ENCODE results near the gene PRAMEF17. TPM values are rescaled to one million over a fixed set of nuclear protein-coding genes. Genes with fewer than 3 reads are reported as not detected.
"Not testable (repeated sequence)": the region's sequence is repeated elsewhere in the genome, so short reads cannot be mapped to it uniquely, and the experiment has no call there.

Gene PRAMEF17
- total and polyA plus RNA-seq, 10 of the 15 experiments (the other 5 are each of a cell fraction or from before 2014, with no cell fraction given), result not detected

GRCh38 chr1:13380380-13380779 is 9.1 kb upstream of the PRAMEF17 start:
- in situ Hi-C loops (cut with MboI); H3K36me3 ChIP-seq (ENCODE audit: control insufficient read depth in 2 of 2, insufficient read depth in 2 of 2, low read length in 1 of 2); DNase-seq (ENCODE audit: low read depth, low spot score); H3K27ac ChIP-seq (ENCODE audit: control insufficient read depth, insufficient read depth); H3K4me1 ChIP-seq (ENCODE audit: control insufficient read depth, insufficient read depth, low read length); BruUV-seq (replicated peaks); H2AFZ ChIP-seq (ENCODE audit: control insufficient read depth, low read depth, low read length); H3K79me2 ChIP-seq (ENCODE audit: control insufficient read depth, insufficient read depth, low read length); RAD21 ChIA-PET (ENCODE audit: unreplicated experiment); H3K9me3 ChIP-seq (replicated peaks; ENCODE audit: control insufficient read depth, insufficient read depth, low read length); ATAC-seq; intact Hi-C loops (cut with micrococcal nuclease; ENCODE audit: unreplicated experiment); H3K4me3 ChIP-seq; H3K4me2 ChIP-seq (ENCODE audit: control insufficient read depth, insufficient read depth); CTCF ChIA-PET; SMC1A ChIA-PET (ENCODE audit: uncharacterized antibody, unreplicated experiment); H3K27me3 ChIP-seq (replicated peaks in 1 of 2; ENCODE audit: control insufficient read depth in 2 of 2, insufficient read depth in 2 of 2, low read length in 1 of 2); POLR2A ChIA-PET; FAIRE-seq; H3K9ac ChIP-seq (ENCODE audit: control insufficient read depth, insufficient read depth, low read length); H4K20me1 ChIP-seq (ENCODE audit: control insufficient read depth, insufficient read depth): not testable (repeated sequence)
- WGBS (ENCODE audit: insufficient coverage, insufficient replicate concordance, low lambda C conversion rate, missing lambda C conversion rate), result 36% methylated on average over 3 of the region's 3 CpGs

GRCh38 chr1:13393004-13393403 is 3.6 kb downstream of the PRAMEF17 start:
- H4K20me1 ChIP-seq (ENCODE audit: control insufficient read depth, insufficient read depth); H3K27ac ChIP-seq (ENCODE audit: control insufficient read depth, insufficient read depth); H3K4me2 ChIP-seq (ENCODE audit: control insufficient read depth, insufficient read depth); CTCF ChIA-PET; BruUV-seq (replicated peaks); POLR2A ChIA-PET; H2AFZ ChIP-seq (ENCODE audit: control insufficient read depth, low read depth, low read length); intact Hi-C loops (cut with micrococcal nuclease; ENCODE audit: unreplicated experiment); H3K27me3 ChIP-seq (replicated peaks in 1 of 2; ENCODE audit: control insufficient read depth in 2 of 2, insufficient read depth in 2 of 2, low read length in 1 of 2); DNase-seq (ENCODE audit: low read depth, low spot score); H3K36me3 ChIP-seq (ENCODE audit: control insufficient read depth in 2 of 2, insufficient read depth in 2 of 2, low read length in 1 of 2); H3K4me3 ChIP-seq; RAD21 ChIA-PET (ENCODE audit: unreplicated experiment); H3K9ac ChIP-seq (ENCODE audit: control insufficient read depth, insufficient read depth, low read length); FAIRE-seq; SMC1A ChIA-PET (ENCODE audit: uncharacterized antibody, unreplicated experiment); H3K9me3 ChIP-seq (replicated peaks; ENCODE audit: control insufficient read depth, insufficient read depth, low read length); H3K79me2 ChIP-seq (ENCODE audit: control insufficient read depth, insufficient read depth, low read length); H3K4me1 ChIP-seq (ENCODE audit: control insufficient read depth, insufficient read depth, low read length); in situ Hi-C loops (cut with MboI); ATAC-seq: not testable (repeated sequence)
- WGBS (ENCODE audit: insufficient coverage, insufficient replicate concordance, low lambda C conversion rate, missing lambda C conversion rate), result 19% methylated on average over 7 of the region's 7 CpGs

DNA sequence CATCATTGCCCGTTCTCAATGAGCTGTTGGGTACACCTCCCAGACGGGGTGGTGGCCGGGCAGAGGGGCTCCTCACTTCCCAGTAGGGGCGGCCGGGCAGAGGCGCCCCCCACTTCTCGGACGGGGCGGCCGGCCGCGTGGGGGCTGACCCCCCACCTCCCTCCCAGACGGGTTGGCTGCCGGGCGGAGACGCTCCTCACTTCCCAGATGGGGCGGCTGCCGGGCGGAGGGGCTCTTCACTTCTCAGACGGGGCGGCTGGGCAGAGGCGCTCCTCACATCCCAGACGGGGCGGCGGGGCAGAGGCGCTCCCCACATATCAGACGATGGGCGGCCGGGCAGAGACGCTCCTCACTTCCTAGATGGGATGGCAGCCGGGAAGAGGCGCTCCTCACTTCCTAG is 5.3 kb downstream of the PRAMEF17 start:
- intact Hi-C loops (cut with micrococcal nuclease; ENCODE audit: unreplicated experiment); in situ Hi-C loops (cut with MboI); POLR2A ChIA-PET; H2AFZ ChIP-seq (ENCODE audit: control insufficient read depth, low read depth, low read length); H3K36me3 ChIP-seq (ENCODE audit: control insufficient read depth in 2 of 2, insufficient read depth in 2 of 2, low read length in 1 of 2); ATAC-seq; RAD21 ChIA-PET (ENCODE audit: unreplicated experiment); SMC1A ChIA-PET (ENCODE audit: uncharacterized antibody, unreplicated experiment); DNase-seq (ENCODE audit: low read depth, low spot score); BruUV-seq (replicated peaks); CTCF ChIA-PET; H3K4me1 ChIP-seq (ENCODE audit: control insufficient read depth, insufficient read depth, low read length); H3K4me3 ChIP-seq; H3K9me3 ChIP-seq (replicated peaks; ENCODE audit: control insufficient read depth, insufficient read depth, low read length); H3K79me2 ChIP-seq (ENCODE audit: control insufficient read depth, insufficient read depth, low read length); H3K9ac ChIP-seq (ENCODE audit: control insufficient read depth, insufficient read depth, low read length); H3K4me2 ChIP-seq (ENCODE audit: control insufficient read depth, insufficient read depth); H3K27ac ChIP-seq (ENCODE audit: control insufficient read depth, insufficient read depth); H3K27me3 ChIP-seq (replicated peaks in 1 of 2; ENCODE audit: control insufficient read depth in 2 of 2, insufficient read depth in 2 of 2, low read length in 1 of 2); H4K20me1 ChIP-seq (ENCODE audit: control insufficient read depth, insufficient read depth); FAIRE-seq: not testable (repeated sequence)
- WGBS (ENCODE audit: insufficient coverage, insufficient replicate concordance, low lambda C conversion rate, missing lambda C conversion rate), result 78% methylated on average over 30 of the region's 32 CpGs

- FAIRE-seq; RAD21 ChIA-PET (ENCODE audit: unreplicated experiment); H3K4me2 ChIP-seq (ENCODE audit: control insufficient read depth, insufficient read depth); H3K9me3 ChIP-seq (replicated peaks; ENCODE audit: control insufficient read depth, insufficient read depth, low read length); SMC1A ChIA-PET (ENCODE audit: uncharacterized antibody, unreplicated experiment); H3K4me1 ChIP-seq (ENCODE audit: control insufficient read depth, insufficient read depth, low read length); in situ Hi-C loops (cut with MboI); H2AFZ ChIP-seq (ENCODE audit: control insufficient read depth, low read depth, low read length); H3K79me2 ChIP-seq (ENCODE audit: control insufficient read depth, insufficient read depth, low read length); DNase-seq (ENCODE audit: low read depth, low spot score); BruUV-seq (replicated peaks); H3K4me3 ChIP-seq; H4K20me1 ChIP-seq (ENCODE audit: control insufficient read depth, insufficient read depth); H3K9ac ChIP-seq (ENCODE audit: control insufficient read depth, insufficient read depth, low read length); CTCF ChIA-PET; H3K27ac ChIP-seq (ENCODE audit: control insufficient read depth, insufficient read depth); POLR2A ChIA-PET; intact Hi-C loops (cut with micrococcal nuclease; ENCODE audit: unreplicated experiment); H3K36me3 ChIP-seq (ENCODE audit: control insufficient read depth in 2 of 2, insufficient read depth in 2 of 2, low read length in 1 of 2); H3K27me3 ChIP-seq (replicated peaks in 1 of 2; ENCODE audit: control insufficient read depth in 2 of 2, insufficient read depth in 2 of 2, low read length in 1 of 2); ATAC-seq: not testable (repeated sequence)
- 74% methylated on average over 19 of the region's 22 CpGs for WGBS (ENCODE audit: insufficient coverage, insufficient replicate concordance, low lambda C conversion rate, missing lambda C conversion rate)
Measured at GRCh38 chr1:13395311-13395710, 5.9 kb downstream of the PRAMEF17 start.
